AG20443 (cell line): ENCODE data around the gene UNC13C.

Experiments
- DNase-seq: peaks from one replicate; pipeline ENCODE4 v3.0.0; 2012; ENCODE audit warnings: low spot score, mixed read lengths

The UNC13C gene

DNA sequence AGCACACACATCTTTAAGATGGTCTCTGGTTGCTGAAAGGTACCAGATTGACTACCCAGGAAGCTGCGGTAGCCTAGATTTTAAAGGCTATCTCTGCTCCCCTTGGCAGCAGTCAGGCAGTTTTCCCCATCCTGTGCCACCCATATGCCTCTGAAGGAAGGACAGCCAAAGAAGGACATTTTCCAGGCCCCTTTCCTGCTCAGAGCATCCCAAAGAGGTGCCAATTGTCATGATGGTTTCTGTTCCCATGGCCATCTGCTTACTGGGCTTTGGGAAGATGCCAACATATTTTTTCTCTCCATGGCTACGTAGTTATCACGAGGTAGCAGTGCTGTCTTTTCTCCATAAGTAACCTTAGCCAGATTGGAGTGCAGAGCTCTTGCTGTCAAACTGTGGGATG lies 39.7 kb downstream of the UNC13C start:
- no peak for DNase-seq

DNA sequence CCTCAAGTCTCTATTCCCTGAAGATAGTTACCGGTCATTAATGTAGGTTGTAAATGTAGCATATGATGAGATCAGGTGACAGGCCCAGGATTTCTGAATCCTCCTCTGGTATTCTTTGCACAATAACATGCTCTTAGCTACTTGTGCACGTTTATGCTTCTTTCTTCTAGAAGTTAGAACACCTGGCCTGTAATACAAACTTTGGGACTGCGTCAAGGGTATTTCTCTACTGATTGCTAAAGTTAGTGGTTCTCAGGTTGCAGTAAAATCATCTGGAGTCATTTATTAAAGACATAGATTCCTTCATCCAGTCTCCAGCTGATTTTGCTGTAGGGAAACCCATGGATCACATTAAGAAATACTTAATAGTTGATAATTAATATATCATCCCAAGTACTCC lies 48.0 kb downstream of the UNC13C start:
- DNase-seq, result no peak

- DNase-seq, result no peak
Observed at GRCh38 chr15:54026891-54027290, 48.6 kb downstream of the UNC13C start.

DNA sequence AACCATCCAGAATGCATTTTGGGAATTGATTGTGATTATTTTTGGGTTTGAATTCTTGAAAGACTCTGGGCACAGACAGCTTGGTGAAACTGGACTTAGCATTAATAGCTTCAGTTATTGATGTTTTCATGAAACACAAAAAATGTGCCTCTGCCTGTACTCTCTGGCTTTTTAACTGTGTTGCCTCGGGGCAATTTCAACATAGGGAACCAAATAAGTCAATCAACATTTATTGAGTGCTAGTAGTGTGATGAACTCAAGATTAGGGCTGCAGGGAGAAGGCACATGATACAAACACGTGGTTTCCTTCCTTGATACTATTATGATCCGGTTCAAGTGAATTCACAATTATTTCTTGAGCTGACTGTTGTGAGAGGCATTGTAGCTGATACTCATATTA lies 50.8 kb downstream of the UNC13C start:
- DNase-seq, result no peak

DNA sequence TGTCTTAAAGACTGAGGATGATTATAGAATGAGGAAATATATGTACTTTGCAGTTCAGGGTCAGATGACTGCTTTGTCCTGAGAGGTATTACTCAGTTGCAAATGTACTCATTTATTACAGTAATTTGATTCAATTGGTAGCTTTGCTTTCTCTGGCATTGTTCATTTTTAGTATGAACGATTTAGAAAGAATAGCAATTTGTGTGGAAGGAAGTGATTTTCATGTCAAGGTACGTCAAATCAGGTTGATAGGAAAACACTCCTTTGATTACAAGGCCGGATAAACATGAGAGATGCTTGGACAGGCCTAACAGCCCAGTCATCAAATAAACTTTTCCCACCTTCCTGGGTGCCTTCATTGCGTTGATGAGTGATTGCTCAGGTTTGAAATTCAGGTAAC lies 53.8 kb downstream of the UNC13C start:
- no peak for DNase-seq

DNA sequence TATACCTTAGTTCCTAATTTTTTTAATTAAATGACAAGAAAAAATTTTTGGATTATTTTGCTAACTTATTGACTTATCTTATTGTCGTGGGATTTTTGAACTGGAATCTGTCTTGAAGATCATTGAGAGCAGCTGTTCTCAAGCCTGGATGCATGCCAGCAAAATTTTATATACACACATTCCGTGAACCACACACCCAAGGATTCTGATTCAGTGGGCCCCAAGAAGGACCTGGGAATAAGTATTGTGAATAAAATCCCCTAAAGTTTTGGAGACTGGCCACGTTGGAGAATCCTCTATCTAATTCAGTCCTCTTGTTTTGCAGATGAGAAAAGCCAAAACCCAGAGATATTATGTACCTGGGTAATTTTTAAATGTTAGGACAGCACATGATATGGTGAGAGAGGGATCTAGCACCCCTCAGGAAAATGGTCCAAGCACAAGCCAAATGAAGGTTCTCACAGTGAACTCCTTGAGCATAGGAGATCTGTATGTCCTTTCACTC lies 55.2 kb downstream of the UNC13C start:
- no peak for DNase-seq

DNA sequence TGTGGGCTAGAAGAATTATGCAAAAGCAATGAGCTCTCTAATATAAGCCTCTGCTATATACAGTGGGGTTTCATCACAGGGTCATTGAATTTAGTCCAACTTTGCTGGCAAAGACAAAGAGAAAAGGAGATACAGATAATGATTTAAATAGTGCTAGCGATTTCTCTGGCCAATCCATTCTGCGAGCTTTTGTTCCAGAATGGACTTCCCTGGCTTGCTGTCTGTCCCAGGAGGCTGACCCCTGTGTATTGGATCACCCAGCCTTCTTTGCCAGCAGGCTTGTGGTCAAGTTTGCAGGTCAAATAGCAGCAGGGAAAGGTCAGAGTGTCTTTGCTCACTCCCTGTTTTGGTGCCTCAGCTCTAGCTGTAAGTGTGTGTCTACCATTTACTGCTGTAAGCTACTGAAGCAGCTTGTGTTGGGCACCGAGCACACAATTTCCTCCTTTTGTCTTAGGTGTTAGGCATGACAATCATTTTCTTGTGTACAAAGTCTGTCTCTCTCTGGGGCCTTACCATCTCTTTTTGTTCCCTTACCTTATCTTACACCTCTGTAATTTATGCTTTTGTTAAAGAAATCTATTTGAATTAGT lies 55.7 kb downstream of the UNC13C start:
- no peak for DNase-seq

DNA sequence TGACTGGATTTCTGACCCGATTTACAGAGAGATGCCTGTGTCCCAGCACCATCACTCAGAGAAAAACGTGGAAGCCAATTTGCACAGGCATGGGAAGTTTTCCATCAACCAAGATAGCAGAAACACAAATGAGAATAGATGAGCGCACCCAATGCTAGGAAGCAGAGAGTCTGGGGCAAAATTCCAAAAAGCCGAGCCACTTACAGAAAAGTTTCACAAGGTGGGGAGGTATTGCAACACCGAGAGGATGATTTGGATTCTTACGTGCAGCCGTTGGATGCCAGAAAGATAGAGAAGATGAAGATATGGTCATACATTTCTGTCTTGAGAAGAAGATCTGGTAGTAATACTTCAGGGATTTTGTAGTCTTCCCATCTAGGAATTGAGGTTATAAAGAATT lies 57.4 kb downstream of the UNC13C start:
- DNase-seq, result no peak

DNA sequence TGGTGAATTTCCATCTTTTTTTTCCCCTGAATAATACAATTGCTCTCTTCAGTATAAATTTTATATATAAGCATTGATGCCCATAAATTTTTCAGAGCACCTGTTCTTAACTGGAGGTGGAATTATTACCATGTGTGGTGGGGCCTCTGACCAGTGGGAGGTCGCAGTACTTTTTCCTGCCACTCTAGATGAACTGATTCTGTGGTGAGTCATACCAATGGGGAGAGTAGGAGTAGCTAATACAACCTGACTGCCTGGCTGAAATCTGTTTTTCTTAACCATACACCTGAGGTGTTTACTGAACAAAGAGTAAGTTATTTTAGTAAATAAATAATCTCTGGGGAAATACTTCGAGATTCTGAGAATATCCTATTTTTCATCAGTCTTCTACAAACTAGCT lies 67.2 kb downstream of the UNC13C start:
- no peak for DNase-seq

GRCh38 chr15:54046093-54046492 lies 67.9 kb downstream of the UNC13C start:
- no peak for DNase-seq

GRCh38 chr15:54064365-54064764 lies 86.1 kb downstream of the UNC13C start:
- DNase-seq, result no peak

DNA sequence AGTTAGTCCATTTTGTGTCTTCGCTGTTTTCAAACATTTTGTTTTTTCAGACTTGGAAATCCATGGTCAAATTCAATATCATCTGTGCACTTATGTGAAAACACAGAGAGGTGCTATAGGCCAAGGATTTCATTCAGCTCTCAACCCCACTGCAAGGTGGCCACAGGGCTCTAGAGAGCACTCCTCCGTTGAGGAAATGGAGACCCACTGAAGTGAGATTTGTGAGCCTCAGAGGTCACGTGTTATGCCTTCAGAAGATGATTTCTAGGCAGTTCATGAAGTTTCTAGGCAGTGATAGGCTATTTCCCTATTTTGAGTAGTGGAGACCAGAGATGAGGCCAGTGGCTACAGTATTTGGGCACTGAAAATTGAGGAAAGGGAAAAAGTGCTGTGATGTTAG lies 88.2 kb downstream of the UNC13C start:
- DNase-seq, result no peak

- peak; percentile 21 for DNase-seq
Observed at GRCh38 chr15:54082836-54083492, 104.7 kb downstream of the UNC13C start.

GRCh38 chr15:54083501-54083900 lies 105.3 kb downstream of the UNC13C start:
- DNase-seq, result no peak

GRCh38 chr15:54083991-54084390 lies 105.8 kb downstream of the UNC13C start:
- no peak for DNase-seq

DNA sequence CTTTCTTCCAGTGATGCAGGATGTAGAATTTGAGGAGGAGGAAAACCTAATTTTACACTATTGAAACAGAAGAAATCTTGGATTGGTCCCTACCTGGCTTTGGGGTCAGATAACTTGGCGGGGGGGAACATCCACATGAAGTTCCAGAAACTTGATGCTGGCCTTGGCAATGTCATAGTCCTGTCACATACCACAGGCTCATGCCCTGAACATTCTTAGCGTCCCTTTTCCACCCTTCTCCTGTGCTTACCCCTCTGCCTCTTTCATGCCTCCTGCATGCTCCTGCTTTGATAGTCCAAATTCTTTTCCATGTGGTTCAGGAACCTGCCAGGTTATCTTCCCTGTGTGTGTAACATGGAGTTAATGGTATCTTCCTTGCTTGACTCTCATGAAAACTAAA lies 110.6 kb downstream of the UNC13C start:
- no peak for DNase-seq

DNA sequence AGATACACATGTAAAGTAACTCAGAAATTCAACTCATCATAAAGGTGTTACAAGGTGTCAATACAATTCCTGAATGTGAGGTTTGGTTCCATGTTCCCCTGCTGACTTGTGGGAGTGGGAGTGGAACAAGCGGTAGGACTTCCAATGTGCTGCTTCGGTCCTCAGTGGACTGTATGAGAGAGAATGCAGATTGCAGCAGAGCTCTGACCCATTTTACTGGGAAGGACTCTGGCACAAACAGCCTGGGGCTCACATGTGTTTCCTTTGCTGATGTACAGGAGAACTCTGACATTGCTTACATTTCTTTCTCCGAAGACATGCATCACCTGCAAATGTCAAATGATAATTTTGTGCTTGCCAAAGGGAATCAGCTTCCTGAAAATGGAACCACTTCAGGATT lies 111.5 kb downstream of the UNC13C start:
- DNase-seq, result no peak

GRCh38 chr15:54091651-54092050 lies 113.4 kb downstream of the UNC13C start:
- no peak for DNase-seq

DNA sequence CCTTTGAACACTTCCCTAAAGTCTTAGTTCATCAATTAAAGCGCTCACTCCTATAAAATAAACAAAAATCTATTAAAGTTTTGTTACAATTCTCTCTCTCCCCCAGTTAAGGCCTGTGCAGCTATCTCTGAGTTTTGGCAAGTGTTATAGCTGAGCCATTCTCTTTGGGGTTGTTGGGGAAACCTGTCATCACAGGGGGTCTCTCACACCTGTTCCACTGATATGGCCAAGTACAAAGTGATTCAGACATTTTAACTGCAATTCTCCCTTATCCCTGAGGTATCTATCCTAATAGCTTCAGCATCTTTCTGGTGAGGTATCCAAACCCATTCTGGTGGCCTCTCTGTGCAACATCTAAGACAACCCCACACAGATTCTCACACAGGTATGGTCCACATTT lies 116.4 kb downstream of the UNC13C start:
- no peak for DNase-seq

- no peak for DNase-seq
Observed at GRCh38 chr15:54097019-54097418, 118.8 kb downstream of the UNC13C start.

GRCh38 chr15:54099010-54099409 lies 120.8 kb downstream of the UNC13C start:
- no peak for DNase-seq

DNA sequence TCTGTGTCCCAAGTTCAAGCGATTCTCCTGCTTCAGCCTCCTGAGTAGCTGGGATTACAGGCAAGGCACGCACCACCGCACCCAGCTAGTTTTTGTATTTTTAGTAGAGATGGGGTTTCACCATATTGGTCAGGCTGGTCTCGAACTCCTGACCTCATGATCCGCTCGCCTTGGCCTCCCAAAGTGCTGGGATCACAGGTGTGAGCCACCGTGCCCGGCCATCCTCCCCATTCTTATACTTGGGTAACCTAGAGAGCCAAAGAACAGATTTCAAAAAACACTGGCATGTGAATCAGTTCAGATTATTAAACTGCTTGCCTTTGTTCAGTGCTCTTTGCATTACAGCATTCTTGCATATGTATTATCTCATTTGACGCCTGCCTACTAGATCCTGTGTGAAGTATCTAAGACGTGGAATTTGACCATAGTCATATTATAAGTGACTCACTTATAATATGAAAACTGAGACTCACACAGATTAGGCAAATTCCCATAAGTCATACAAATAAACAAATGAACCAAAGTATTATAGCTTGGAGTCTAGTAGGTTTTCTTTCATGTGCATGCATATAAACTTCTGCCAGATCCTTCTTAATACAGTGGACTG lies 123.5 kb downstream of the UNC13C start:
- DNase-seq, result no peak

DNA sequence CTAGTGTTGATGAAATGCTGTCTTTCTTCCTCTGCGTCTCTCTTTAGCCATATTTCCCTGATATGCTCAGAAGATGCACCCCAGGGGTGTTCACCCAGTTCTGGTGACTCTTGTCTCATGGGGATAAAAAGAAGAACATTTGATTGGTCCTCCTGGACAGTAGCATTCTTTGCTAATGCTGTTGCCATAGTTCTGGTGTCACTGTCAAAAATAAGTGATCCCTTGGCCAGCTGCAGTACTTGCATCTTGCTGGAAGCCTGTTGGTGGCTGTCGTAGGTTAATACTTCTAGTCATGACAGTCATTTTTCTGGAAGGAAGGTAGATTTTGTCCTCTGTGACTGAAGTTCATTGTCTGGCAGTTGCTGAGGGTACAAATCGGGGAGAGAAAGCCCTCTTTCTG lies 124.5 kb downstream of the UNC13C start:
- DNase-seq, result no peak

- DNase-seq, result no peak
Observed at GRCh38 chr15:54109014-54109413, 130.8 kb downstream of the UNC13C start.
